Testis (tissue), 2 donors: Measurements from ENCODE around the gene CYP24A1.

Experiments used
- POLR2A ChIP-seq: fragments of 450-650 bp; IDR thresholded peaks from one replicate; pipeline ENCODE4 v1.6.1; 2017; ENCODE audit warnings: antibody characterized with exemption, mild to moderate bottlenecking, moderate library complexity
- TF ChIP-seq, protein P1 (sequence below), 3 experiments: fragments of 450-650 bp in 2 of 3; fragments of 200-600 bp in 1 of 3; sonication (generic) in 1 of 3; IDR thresholded peaks; one replicate each; pipeline ENCODE4 v1.5.1; 2016 to 2019; ENCODE audit warnings: antibody characterized with exemption in 3 of 3, mild to moderate bottlenecking in 2 of 3, moderate library complexity in 1 of 3

DNA sequence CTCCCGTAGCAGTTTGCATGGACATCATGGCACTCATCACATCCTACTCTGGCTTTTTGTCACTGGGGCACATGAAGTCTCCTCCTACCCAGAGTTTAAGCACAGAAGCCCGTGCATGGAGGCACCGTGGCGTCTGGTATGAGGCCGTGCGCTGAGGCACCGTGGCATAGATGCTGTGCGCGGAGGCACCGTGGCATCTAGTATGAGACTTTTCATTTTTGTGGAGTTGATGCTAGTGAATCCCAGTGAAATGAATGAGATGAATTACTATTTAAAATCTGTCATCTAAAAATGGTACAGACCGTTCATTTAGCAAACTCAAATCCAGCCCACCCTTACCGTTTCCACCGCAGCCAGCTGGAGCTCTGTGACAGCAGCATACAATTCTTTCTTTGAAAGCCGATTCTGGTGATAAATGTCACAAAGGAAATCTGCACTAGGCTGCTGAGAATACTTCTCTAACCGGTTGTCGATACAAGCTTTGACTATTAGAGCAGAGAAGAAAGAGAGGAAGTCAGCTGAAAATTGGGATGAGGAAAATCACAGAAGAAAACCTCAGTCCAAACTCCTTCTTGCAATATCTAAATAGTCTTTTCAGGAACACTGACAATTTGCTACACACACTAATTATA is 11.3 kb downstream of the CYP24A1 start:
- TF ChIP-seq, protein P1, sequence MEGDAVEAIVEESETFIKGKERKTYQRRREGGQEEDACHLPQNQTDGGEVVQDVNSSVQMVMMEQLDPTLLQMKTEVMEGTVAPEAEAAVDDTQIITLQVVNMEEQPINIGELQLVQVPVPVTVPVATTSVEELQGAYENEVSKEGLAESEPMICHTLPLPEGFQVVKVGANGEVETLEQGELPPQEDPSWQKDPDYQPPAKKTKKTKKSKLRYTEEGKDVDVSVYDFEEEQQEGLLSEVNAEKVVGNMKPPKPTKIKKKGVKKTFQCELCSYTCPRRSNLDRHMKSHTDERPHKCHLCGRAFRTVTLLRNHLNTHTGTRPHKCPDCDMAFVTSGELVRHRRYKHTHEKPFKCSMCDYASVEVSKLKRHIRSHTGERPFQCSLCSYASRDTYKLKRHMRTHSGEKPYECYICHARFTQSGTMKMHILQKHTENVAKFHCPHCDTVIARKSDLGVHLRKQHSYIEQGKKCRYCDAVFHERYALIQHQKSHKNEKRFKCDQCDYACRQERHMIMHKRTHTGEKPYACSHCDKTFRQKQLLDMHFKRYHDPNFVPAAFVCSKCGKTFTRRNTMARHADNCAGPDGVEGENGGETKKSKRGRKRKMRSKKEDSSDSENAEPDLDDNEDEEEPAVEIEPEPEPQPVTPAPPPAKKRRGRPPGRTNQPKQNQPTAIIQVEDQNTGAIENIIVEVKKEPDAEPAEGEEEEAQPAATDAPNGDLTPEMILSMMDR (IDR thresholded peaks at IDR 0.05): no peak
- no peak for TF ChIP-seq POLR2A
